CD8-positive, alpha-beta memory T cell (primary cell): ENCODE results near the gene C4orf50. TPM values are rescaled to one million over a fixed set of nuclear protein-coding genes. Genes with fewer than 3 reads are reported as not detected.
"Not testable (repeated sequence)": the region's sequence is repeated elsewhere in the genome, so short reads cannot be mapped to it uniquely, and the experiment has no call there.

Experiments used
- CTCF ChIA-PET: fragments of 350-600 bp; sonication (Branson Sonifier 250); formaldehyde crosslinking; loops from one replicate; lab custom pipeline; 2021; ENCODE audit warnings: antibody characterized with exemption; lab: Charles Lee
- POLR2A ChIA-PET: fragments of 350-600 bp; sonication (Branson Sonifier 250); formaldehyde crosslinking; loops from one replicate; lab custom pipeline; 2021; ENCODE audit warnings: antibody characterized with exemption; lab: Charles Lee
- DNase-seq, 5 donors: peaks; one replicate each; pipeline versions ENCODE4 v3.0.0 to v3.0.0-alpha.2; 2020 to 2022; ENCODE audit warnings: mixed read lengths in 1 of 5
- H3K27ac ChIP-seq: one replicate; pipeline ENCODE4 v1.7.0; 2013; ENCODE audit warnings: low read depth, mild to moderate bottlenecking, low read length, moderate library complexity
- H3K27me3 ChIP-seq: 2 replicates; pipeline ENCODE4 v1.7.0; 2013; ENCODE audit warnings: low read length, mild to moderate bottlenecking; ENCODE audit not compliant: insufficient read depth, poor library complexity, severe bottlenecking
- H3K36me3 ChIP-seq: 2 replicates; pipeline ENCODE4 v1.7.0; 2013; ENCODE audit warnings: mild to moderate bottlenecking, low read length, moderate library complexity; ENCODE audit not compliant: insufficient read depth
- H3K4me1 ChIP-seq: 2 replicates; pipeline ENCODE4 v1.7.0; 2013; ENCODE audit warnings: mild to moderate bottlenecking, low read length, moderate library complexity; ENCODE audit not compliant: insufficient read depth
- H3K4me3 ChIP-seq: 2 replicates; pipeline ENCODE4 v1.7.0; 2013; ENCODE audit warnings: mild to moderate bottlenecking, low read length
- H3K9me3 ChIP-seq: 2 replicates; pipeline ENCODE4 v1.7.0; 2013; ENCODE audit warnings: mild to moderate bottlenecking, low read length
- H3K27ac Mint-ChIP-seq, 8 donors: one replicate each; pipeline ENCODE4 v1.8.0; 2020 to 2021; ENCODE audit warnings: mixed read lengths in 8 of 8, mild to moderate bottlenecking in 6 of 8, inconsistent platforms in 3 of 8, moderate library complexity in 3 of 8
- H3K27me3 Mint-ChIP-seq, 2 donors: one replicate each; pipeline ENCODE4 v1.8.0; 2020 to 2021; ENCODE audit warnings: mixed read lengths in 2 of 2, mild to moderate bottlenecking in 1 of 2, moderate library complexity in 1 of 2
- H3K36me3 Mint-ChIP-seq, 3 donors: one replicate each; pipeline ENCODE4 v1.8.0; 2020 to 2021; ENCODE audit warnings: mixed read lengths in 3 of 3, inconsistent platforms in 1 of 3, mild to moderate bottlenecking in 1 of 3
- H3K4me1 Mint-ChIP-seq, 3 donors: one replicate each; pipeline ENCODE4 v1.8.0; 2020 to 2021; ENCODE audit warnings: mixed read lengths in 3 of 3, inconsistent platforms in 1 of 3, mild to moderate bottlenecking in 1 of 3
- H3K4me3 Mint-ChIP-seq, 7 donors: one replicate each; pipeline ENCODE4 v1.8.0; 2020 to 2021; ENCODE audit warnings: mixed read lengths in 7 of 7, mild to moderate bottlenecking in 6 of 7, moderate library complexity in 4 of 7, inconsistent platforms in 2 of 7
- H3K9me3 Mint-ChIP-seq, 5 donors: one replicate each; pipeline ENCODE4 v1.8.0; 2020 to 2022; ENCODE audit warnings: mixed read lengths in 5 of 5, mild to moderate bottlenecking in 3 of 5, moderate library complexity in 2 of 5, inconsistent platforms in 1 of 5
- polyA plus RNA-seq: library from polyadenylated mRNA; unstranded; fragments of 300-500 nt; fragmentation: Illumina TruSeq; gene quantifications from one replicate; pipeline ENCODE4 v1.2.3, GENCODE V29; 2021
- total RNA-seq, 2 experiments: library from RNA; stranded (reverse); gene quantifications; one replicate each; pipeline ENCODE4 v1.2.3, GENCODE V29; 2021

The C4orf50 gene
- total and polyA plus RNA-seq, 3 experiments from 2014 or later = 0.08 to 0.37 (median 0.24) TPM

GRCh38 chr4:5863461-5864113 lies 154.6 kb downstream of the C4orf50 start:
- Mint-ChIP-seq H3K4me1 (peaks cover 15 to 24% (median 17%) of the 10 kb centered on the region in 3 donors), H3K9me3 (no peaks in the 10 kb centered on the region), H3K27ac (no peak overlapping the region), H3K27me3 (peaks cover 4 to 11% of the 10 kb centered on the region in 2 donors), H3K36me3 (no peaks in the 10 kb centered on the region), H3K4me3 (no peak overlapping the region)
- Histone ChIP-seq H3K4me3 (no peak overlapping the region), H3K9me3 (no peaks in the 10 kb centered on the region), H3K27ac (no peak overlapping the region), H3K36me3 (no peaks in the 10 kb centered on the region), H3K4me1 (no peaks in the 10 kb centered on the region), H3K27me3 (peaks cover 4% of the 10 kb centered on the region)
- no peak for DNase-seq
- ChIA-PET CTCF (no interaction called here), POLR2A (no interaction called here)

- no peak overlapping the region for H3K4me3 Mint-ChIP-seq
- no peaks in the 10 kb centered on the region for H3K9me3 Mint-ChIP-seq
- H3K36me3 Mint-ChIP-seq = no peaks in the 10 kb centered on the region
- H3K36me3 ChIP-seq = no peaks in the 10 kb centered on the region
- H3K27me3 ChIP-seq = no peaks in the 10 kb centered on the region
- no peaks in the 10 kb centered on the region for H3K27me3 Mint-ChIP-seq
- H3K4me3 ChIP-seq = no peak overlapping the region
- no peak overlapping the region for H3K27ac Mint-ChIP-seq
- no peak overlapping the region for H3K27ac ChIP-seq
- H3K4me1 ChIP-seq = no peaks in the 10 kb centered on the region
- H3K9me3 ChIP-seq = no peaks in the 10 kb centered on the region
- POLR2A ChIA-PET = no interaction called here
- CTCF ChIA-PET = no interaction called here
- DNase-seq = no peak
- H3K4me1 Mint-ChIP-seq = no peaks in the 10 kb centered on the region
Observed at GRCh38 chr4:5858020-5858769, 160.0 kb downstream of the C4orf50 start.

GRCh38 chr4:5857199-5857598 lies 161.0 kb downstream of the C4orf50 start:
- POLR2A ChIA-PET = no interaction called here

GRCh38 chr4:5856362-5856761 lies 161.9 kb downstream of the C4orf50 start:
- H3K36me3 Mint-ChIP-seq, H3K4me3 ChIP-seq, H3K27me3 Mint-ChIP-seq, H3K27me3 ChIP-seq, H3K27ac Mint-ChIP-seq, DNase-seq, H3K27ac ChIP-seq, H3K9me3 ChIP-seq, H3K4me1 Mint-ChIP-seq, CTCF ChIA-PET, POLR2A ChIA-PET, H3K9me3 Mint-ChIP-seq, H3K36me3 ChIP-seq, H3K4me1 ChIP-seq, H3K4me3 Mint-ChIP-seq: not testable (repeated sequence)

More at GRCh38 chr4:5857199-5857598, 161.0 kb downstream of the C4orf50 start:
- CTCF ChIA-PET = no interaction called here
- H3K4me1 ChIP-seq = no peaks in the 10 kb centered on the region
- no peak overlapping the region for H3K4me3 Mint-ChIP-seq
- H3K27ac ChIP-seq = no peak overlapping the region
- H3K36me3 Mint-ChIP-seq = no peaks in the 10 kb centered on the region
- no peak for DNase-seq
- no peaks in the 10 kb centered on the region for H3K36me3 ChIP-seq
- H3K27ac Mint-ChIP-seq = no peak overlapping the region
- no peaks in the 10 kb centered on the region for H3K9me3 Mint-ChIP-seq
- no peaks in the 10 kb centered on the region for H3K27me3 ChIP-seq
- H3K4me1 Mint-ChIP-seq = no peaks in the 10 kb centered on the region
- H3K27me3 Mint-ChIP-seq = no peaks in the 10 kb centered on the region
- H3K9me3 ChIP-seq = no peaks in the 10 kb centered on the region
- H3K4me3 ChIP-seq = no peak overlapping the region

GRCh38 chr4:5854929-5855328 lies 163.3 kb downstream of the C4orf50 start:
- ChIA-PET CTCF (no interaction called here), POLR2A (no interaction called here)
- H3K27ac ChIP-seq = no peak overlapping the region
- no peak for DNase-seq
- H3K36me3 ChIP-seq = no peaks in the 10 kb centered on the region
- no peaks in the 10 kb centered on the region for H3K9me3 ChIP-seq
- Mint-ChIP-seq H3K27me3 (peaks cover 4 to 10% of the 10 kb centered on the region in 2 donors), H3K9me3 (no peaks in the 10 kb centered on the region), H3K4me3 (no peak overlapping the region), H3K27ac (no peak overlapping the region), H3K36me3 (no peaks in the 10 kb centered on the region), H3K4me1 (no peaks in the 10 kb centered on the region)
- H3K4me3 ChIP-seq = no peak overlapping the region
- H3K27me3 ChIP-seq = no peaks in the 10 kb centered on the region
- H3K4me1 ChIP-seq = no peaks in the 10 kb centered on the region

- Histone ChIP-seq H3K27me3 (no peaks in the 10 kb centered on the region), H3K4me3 (no peak overlapping the region), H3K4me1 (no peaks in the 10 kb centered on the region), H3K36me3 (no peaks in the 10 kb centered on the region), H3K27ac (no peak overlapping the region), H3K9me3 (no peaks in the 10 kb centered on the region)
- no peaks in the 10 kb centered on the region for H3K9me3 Mint-ChIP-seq
- H3K36me3 Mint-ChIP-seq = no peaks in the 10 kb centered on the region
- no peak for DNase-seq
- ChIA-PET POLR2A (no interaction called here), CTCF (no interaction called here)
- peaks cover 10 to 27% of the 10 kb centered on the region in 2 donors for H3K27me3 Mint-ChIP-seq
- no peak overlapping the region for H3K27ac Mint-ChIP-seq
- no peaks in the 10 kb centered on the region for H3K4me1 Mint-ChIP-seq
- H3K4me3 Mint-ChIP-seq = no peak overlapping the region
Observed at GRCh38 chr4:5852523-5853202, 165.6 kb downstream of the C4orf50 start.

GRCh38 chr4:5851637-5852301 lies 166.5 kb downstream of the C4orf50 start:
- Histone ChIP-seq H3K27me3 (no peaks in the 10 kb centered on the region), H3K4me1 (no peaks in the 10 kb centered on the region), H3K9me3 (no peaks in the 10 kb centered on the region), H3K36me3 (no peaks in the 10 kb centered on the region), H3K4me3 (no peak overlapping the region), H3K27ac (no peak overlapping the region)
- no peak overlapping the region for H3K27ac Mint-ChIP-seq
- H3K4me1 Mint-ChIP-seq = no peaks in the 10 kb centered on the region
- H3K27me3 Mint-ChIP-seq = peaks cover 13 to 29% of the 10 kb centered on the region in 2 donors
- no peak overlapping the region for H3K4me3 Mint-ChIP-seq
- H3K9me3 Mint-ChIP-seq = no peaks in the 10 kb centered on the region
- H3K36me3 Mint-ChIP-seq = no peaks in the 10 kb centered on the region
- POLR2A ChIA-PET = no interaction called here
- CTCF ChIA-PET = no interaction called here
- DNase-seq = no peak
